Karpas-422 (cell line): Measurements from ENCODE around the gene ZCCHC7. TPM values are rescaled to one million over a fixed set of nuclear protein-coding genes. Genes with fewer than 3 reads are reported as not detected.
A peak's percentile ranks its signal among the peaks of the same experiment; 100 is the strongest.

Source experiments
- DNase-seq: peaks from one replicate; pipeline ENCODE4 v3.0.0-alpha.2; 2015
- H2AFZ ChIP-seq: fragments of 200-600 bp; sonication (generic); 2 replicates; pipeline ENCODE4 v1.6.1; 2014; ENCODE audit warnings: antibody characterized with exemption, low read length, mixed read lengths
- H3K27ac ChIP-seq: fragments of 200-600 bp; sonication (generic); 2 replicates; pipeline ENCODE4 v1.5.1; 2014; ENCODE audit warnings: mild to moderate bottlenecking, low read length, moderate library complexity
- H3K27me3 ChIP-seq: fragments of 200-600 bp; sonication (generic); 2 replicates; pipeline ENCODE4 v1.6.1; 2014; ENCODE audit warnings: low read length, mixed read lengths
- H3K36me3 ChIP-seq: fragments of 200-600 bp; sonication (generic); 2 replicates; pipeline ENCODE4 v1.6.1; 2014; ENCODE audit warnings: low read length, mixed read lengths; ENCODE audit not compliant: insufficient read depth
- H3K4me1 ChIP-seq: fragments of 200-600 bp; sonication (generic); 2 replicates; pipeline ENCODE4 v1.6.1; 2014; ENCODE audit warnings: mild to moderate bottlenecking, low read length, mixed read lengths
- H3K4me2 ChIP-seq: fragments of 200-600 bp; sonication (generic); 2 replicates; pipeline ENCODE4 v1.6.1; 2014; ENCODE audit warnings: low read length, low read depth, mild to moderate bottlenecking; ENCODE audit not compliant: poor library complexity, severe bottlenecking
- H3K4me3 ChIP-seq: fragments of 200-600 bp; sonication (generic); 2 replicates; pipeline ENCODE4 v1.5.1; 2014; ENCODE audit warnings: mild to moderate bottlenecking, antibody characterized with exemption, low read length, mixed read lengths
- H3K79me2 ChIP-seq: fragments of 200-600 bp; sonication (generic); 2 replicates; pipeline ENCODE4 v1.6.1; 2014; ENCODE audit warnings: mild to moderate bottlenecking, low read length, mixed read lengths
- H3K9ac ChIP-seq: fragments of 200-600 bp; sonication (generic); 2 replicates; pipeline ENCODE4 v1.6.0; 2014; ENCODE audit warnings: low read length
- H3K9me2 ChIP-seq: fragments of 200-600 bp; sonication (generic), shearing (Covaris generic); replicated peaks from 2 replicates; pipeline ENCODE4 v1.6.0; 2014; ENCODE audit warnings: mild to moderate bottlenecking, low read length, moderate library complexity; ENCODE audit not compliant: insufficient read depth
- H3K9me3 ChIP-seq: fragments of 300-700, 200-600 bp; sonication (generic); 2 replicates; pipeline ENCODE4 v1.6.1; 2014; ENCODE audit warnings: low read length, mixed read lengths
- H4K20me1 ChIP-seq: fragments of 200-600 bp; sonication (generic); 2 replicates; pipeline ENCODE4 v1.6.1; 2014; ENCODE audit warnings: mild to moderate bottlenecking, antibody characterized with exemption, low read length, low read depth; ENCODE audit not compliant: insufficient read depth
- total RNA-seq: library from RNA; depleted of rRNA; stranded (reverse); fragments of >200 nt; shearing (Covaris generic); gene quantifications from 2 replicates; pipeline ENCODE4 v1.2.3, GENCODE V29; 2014; ENCODE audit warnings: low replicate concordance

ZCCHC7 gene
- total RNA-seq, 1 experiment from 2014 or later, result 85.1 TPM

DNA sequence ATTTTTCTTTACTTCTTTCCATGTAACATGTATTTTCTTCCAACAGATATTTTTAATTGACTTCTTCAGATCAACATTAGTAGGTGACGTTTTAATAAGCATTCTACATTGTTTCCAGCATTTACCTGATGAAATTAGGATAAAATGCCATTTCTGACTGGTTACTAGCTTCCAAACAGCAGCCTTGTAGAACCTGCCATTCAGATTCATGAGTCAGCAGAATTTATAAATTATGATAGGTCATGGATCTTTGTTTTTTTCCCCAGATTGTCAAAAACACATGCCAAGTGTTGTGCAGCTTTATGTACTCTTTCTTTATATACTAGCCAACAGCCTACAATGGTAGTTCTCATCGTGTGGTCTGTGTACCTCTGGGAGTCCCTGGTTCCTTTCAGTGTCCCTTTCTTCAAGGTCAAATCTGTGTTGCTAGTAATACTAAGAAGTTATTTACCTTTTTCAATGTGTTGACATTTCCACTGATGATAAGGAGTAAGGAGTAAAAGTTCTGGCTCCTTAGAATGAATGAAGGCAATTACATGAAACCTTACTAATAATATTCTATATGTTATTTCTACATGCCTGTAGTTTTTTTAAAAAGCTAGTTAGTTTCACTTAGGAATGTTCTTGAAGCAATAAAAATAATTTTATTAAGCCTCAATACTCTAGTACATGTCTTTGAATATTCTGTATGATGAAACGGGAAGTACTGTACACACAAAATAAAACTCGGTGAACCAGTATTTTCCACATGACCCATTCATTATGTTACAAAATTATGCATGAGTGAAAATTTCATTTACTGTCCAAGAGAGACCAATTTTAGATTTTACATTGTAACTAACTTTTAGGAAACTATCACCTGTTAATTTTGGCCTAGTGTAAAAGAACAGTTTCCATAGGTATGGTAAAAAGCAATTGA lies 135.8 kb downstream of the ZCCHC7 start:
- Histone ChIP-seq H3K79me2 (peaks cover 82% of the 10 kb centered on the region), H3K27ac (peak overlapping the region; percentile 43), H3K4me2 (no peak overlapping the region)

DNA sequence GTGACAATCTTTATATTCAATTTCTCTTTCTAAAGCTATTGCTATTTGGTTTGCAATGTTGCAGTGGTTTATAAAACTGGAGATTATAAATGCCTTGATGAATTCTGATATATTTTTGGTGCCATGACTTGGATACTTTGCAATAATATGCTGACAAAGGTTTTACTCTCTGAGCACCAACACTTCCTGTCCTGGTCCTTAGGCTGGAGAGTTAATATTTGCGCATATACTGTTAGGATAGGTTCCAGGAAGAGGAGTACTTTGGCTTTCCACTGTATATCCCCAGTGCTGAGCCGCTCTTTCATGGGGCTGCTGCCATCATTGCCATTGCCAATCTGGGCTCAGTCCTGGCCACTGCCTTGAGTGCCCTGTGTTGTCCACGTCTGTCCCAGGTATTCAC lies 139.6 kb downstream of the ZCCHC7 start:
- Histone ChIP-seq H3K27ac (0 out of 2 replicates have a peak overlapping the region, but pooled peaks have one; percentile 19), H3K9me2 (no peaks in the 10 kb centered on the region), H3K4me2 (no peak overlapping the region), H3K9ac (no peak overlapping the region), H3K9me3 (no peaks in the 10 kb centered on the region), H3K79me2 (peaks cover 83% of the 10 kb centered on the region), H2AFZ (no peak overlapping the region), H3K27me3 (no peaks in the 10 kb centered on the region), H3K36me3 (peaks cover 20% of the 10 kb centered on the region; the same call in 1 of the 2 replicates), H3K4me1 (peaks cover 39% of the 10 kb centered on the region), H3K4me3 (no peak overlapping the region), H4K20me1 (no peaks in the 10 kb centered on the region)
- no peak for DNase-seq

More for the DNA sequence above, 135.8 kb downstream of the ZCCHC7 start:
- no peak overlapping the region for H2AFZ ChIP-seq
- peaks cover 24% of the 10 kb centered on the region for H3K4me1 ChIP-seq
- H3K9me2 ChIP-seq, result no peaks in the 10 kb centered on the region; the same call in 1 of the 2 replicates
- DNase-seq, result no peak
- no peaks in the 10 kb centered on the region for H4K20me1 ChIP-seq
- H3K27me3 ChIP-seq, result no peaks in the 10 kb centered on the region
- H3K9me3 ChIP-seq, result no peaks in the 10 kb centered on the region
- H3K4me3 ChIP-seq, result no peak overlapping the region
- H3K9ac ChIP-seq, result no peak overlapping the region
- peaks cover 51% of the 10 kb centered on the region for H3K36me3 ChIP-seq

DNA sequence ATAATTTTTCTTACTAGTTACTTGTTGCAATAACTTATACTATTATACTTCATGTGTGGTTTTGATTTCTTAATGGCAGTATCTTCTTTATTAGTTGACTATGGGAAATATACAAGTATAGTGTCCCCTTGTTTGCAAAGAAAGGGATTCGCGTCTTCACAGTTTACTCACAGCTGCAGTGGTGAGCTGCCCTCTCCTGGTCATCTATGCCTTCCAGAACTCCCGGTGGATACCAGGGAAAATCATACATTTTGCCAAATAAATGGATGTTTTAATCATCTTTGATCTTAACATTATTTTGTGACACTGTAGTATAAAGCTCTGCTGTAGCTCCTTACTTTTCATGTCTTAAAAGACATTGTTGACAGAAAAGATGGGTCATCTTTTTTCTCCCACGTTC lies 142.0 kb downstream of the ZCCHC7 start:
- H3K9me3 ChIP-seq, result no peaks in the 10 kb centered on the region
- H3K9ac ChIP-seq, result no peak overlapping the region
- no peaks in the 10 kb centered on the region for H3K27me3 ChIP-seq
- no peak overlapping the region for H2AFZ ChIP-seq
- no peaks in the 10 kb centered on the region for H3K9me2 ChIP-seq
- H3K27ac ChIP-seq, result peak overlapping the region; percentile 8; the same call in 1 of the 2 replicates
- H3K4me2 ChIP-seq, result no peak overlapping the region
- peaks cover 34% of the 10 kb centered on the region for H3K4me1 ChIP-seq
- H4K20me1 ChIP-seq, result no peaks in the 10 kb centered on the region
- DNase-seq, result no peak
- H3K79me2 ChIP-seq, result peaks cover 82% of the 10 kb centered on the region
- H3K4me3 ChIP-seq, result no peak overlapping the region
- H3K36me3 ChIP-seq, result no peaks in the 10 kb centered on the region

DNA sequence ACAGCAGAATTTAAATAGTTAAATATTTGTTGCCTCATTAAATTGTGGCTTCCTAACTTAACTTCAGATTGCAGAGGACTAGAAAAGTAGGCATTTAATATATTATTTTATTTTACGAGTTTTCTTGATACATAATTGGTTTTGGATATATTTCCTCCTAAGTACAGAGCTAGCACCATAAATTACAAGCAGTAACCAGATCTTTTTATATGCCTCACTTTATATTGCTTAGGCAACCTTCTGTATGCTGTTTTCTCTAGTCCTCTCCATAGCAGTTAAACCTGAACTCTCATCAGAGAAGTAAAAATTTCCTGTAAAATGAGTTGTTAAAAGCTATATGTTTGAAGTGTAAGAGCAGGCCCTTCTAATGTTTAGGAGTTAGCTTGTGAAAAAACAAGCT lies 144.2 kb downstream of the ZCCHC7 start:
- Histone ChIP-seq H3K9ac (no peak overlapping the region), H3K27ac (peak overlapping the region; percentile 46), H4K20me1 (no peaks in the 10 kb centered on the region), H3K4me1 (peaks cover 34% of the 10 kb centered on the region), H3K79me2 (peaks cover 85% of the 10 kb centered on the region), H3K4me2 (no peak overlapping the region), H3K4me3 (no peak overlapping the region), H3K9me3 (no peaks in the 10 kb centered on the region), H3K9me2 (no peaks in the 10 kb centered on the region), H3K36me3 (no peaks in the 10 kb centered on the region), H2AFZ (no peak overlapping the region), H3K27me3 (no peaks in the 10 kb centered on the region)
- DNase-seq, result no peak

DNA sequence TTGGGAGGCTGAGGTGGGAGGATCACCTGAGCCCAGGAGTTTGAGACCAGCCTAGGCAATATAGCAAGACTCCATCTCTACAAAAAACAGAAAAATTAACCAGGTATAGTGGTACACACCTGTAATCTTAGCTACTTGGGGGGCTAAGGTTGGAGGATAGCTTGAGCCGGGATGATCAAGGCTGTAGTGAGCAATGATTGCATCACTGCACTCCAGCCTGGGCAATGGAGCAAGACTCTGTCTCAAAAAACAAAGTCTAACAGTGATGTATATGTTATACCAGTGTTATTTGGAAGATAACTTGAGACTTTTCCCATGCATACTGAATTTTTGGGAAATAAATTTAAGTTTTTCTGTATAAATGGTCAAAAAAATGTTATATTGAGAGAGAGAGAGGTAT lies 146.3 kb downstream of the ZCCHC7 start:
- no peaks in the 10 kb centered on the region for H3K9me3 ChIP-seq
- no peak overlapping the region for H2AFZ ChIP-seq
- peaks cover 82% of the 10 kb centered on the region for H3K79me2 ChIP-seq
- H3K4me3 ChIP-seq, result no peak overlapping the region
- H3K4me2 ChIP-seq, result no peak overlapping the region
- 0 out of 2 replicates have a peak, but pooled peaks cover 9% of the 10 kb centered on the region for H3K36me3 ChIP-seq
- 0 out of 2 replicates have a peak overlapping the region, but pooled peaks have one; percentile 32 for H3K27ac ChIP-seq
- H3K9ac ChIP-seq, result no peak overlapping the region
- no peaks in the 10 kb centered on the region for H3K9me2 ChIP-seq
- DNase-seq, result no peak
- no peaks in the 10 kb centered on the region for H4K20me1 ChIP-seq
- peaks cover 27% of the 10 kb centered on the region for H3K4me1 ChIP-seq
- no peaks in the 10 kb centered on the region for H3K27me3 ChIP-seq

DNA sequence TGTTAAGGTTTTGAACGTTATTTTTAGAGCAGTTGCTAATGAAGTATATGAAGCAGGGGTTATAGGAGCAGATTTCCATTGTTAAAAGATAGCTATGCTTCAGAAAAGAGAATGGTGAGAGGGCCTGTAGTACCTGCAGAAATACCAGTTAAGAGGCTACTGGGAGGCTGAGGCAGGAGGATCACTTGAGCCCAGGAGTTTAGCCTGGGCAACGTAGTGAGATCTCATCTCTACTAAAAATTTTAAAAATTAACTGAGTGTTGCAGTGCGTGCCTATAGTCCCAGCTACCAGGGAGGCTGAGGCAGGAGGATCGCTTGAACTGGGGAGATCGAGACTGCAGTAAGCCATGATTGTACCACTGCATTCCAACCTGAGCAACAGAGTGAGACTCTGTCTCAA lies 148.8 kb downstream of the ZCCHC7 start:
- no peak overlapping the region for H3K4me3 ChIP-seq
- no peak overlapping the region for H3K27ac ChIP-seq
- H3K79me2 ChIP-seq, result peaks cover 80% of the 10 kb centered on the region
- no peaks in the 10 kb centered on the region; the same call in 1 of the 2 replicates for H3K9me3 ChIP-seq
- H3K4me1 ChIP-seq, result peaks cover 17% of the 10 kb centered on the region
- H4K20me1 ChIP-seq, result no peaks in the 10 kb centered on the region
- H3K9ac ChIP-seq, result no peak overlapping the region
- no peak overlapping the region for H3K4me2 ChIP-seq
- no peaks in the 10 kb centered on the region for H3K9me2 ChIP-seq
- peaks cover 25% of the 10 kb centered on the region for H3K36me3 ChIP-seq
- no peak overlapping the region for H2AFZ ChIP-seq
- no peak for DNase-seq
- no peaks in the 10 kb centered on the region for H3K27me3 ChIP-seq

DNA sequence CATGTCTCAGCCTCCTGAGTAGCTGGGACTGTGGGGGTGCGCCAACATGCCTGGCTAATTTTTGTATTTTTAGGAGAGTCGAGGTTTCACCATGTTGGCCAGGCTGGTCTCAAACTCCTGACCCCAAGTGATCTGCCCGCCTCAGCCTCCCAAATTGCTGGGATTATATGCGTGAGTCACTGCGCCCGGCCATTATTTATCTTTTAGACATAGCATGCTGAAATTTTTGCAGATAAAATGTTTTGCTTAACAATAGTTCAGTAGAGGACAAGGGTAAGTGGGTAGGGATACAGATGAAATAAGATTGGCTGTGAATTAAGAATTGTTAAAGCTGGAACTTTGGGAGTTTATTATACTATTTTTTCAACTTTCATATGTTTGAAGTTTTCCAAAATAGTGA lies 151.3 kb downstream of the ZCCHC7 start:
- Histone ChIP-seq H2AFZ (no peak overlapping the region), H3K9ac (no peak overlapping the region), H3K9me3 (no peaks in the 10 kb centered on the region; the same call in 1 of the 2 replicates), H4K20me1 (no peaks in the 10 kb centered on the region), H3K4me2 (no peak overlapping the region), H3K9me2 (no peaks in the 10 kb centered on the region), H3K4me3 (no peak overlapping the region), H3K27ac (no peak overlapping the region), H3K36me3 (peaks cover 37% of the 10 kb centered on the region), H3K79me2 (peaks cover 81% of the 10 kb centered on the region), H3K4me1 (no peaks in the 10 kb centered on the region), H3K27me3 (no peaks in the 10 kb centered on the region)
- no peak for DNase-seq

DNA sequence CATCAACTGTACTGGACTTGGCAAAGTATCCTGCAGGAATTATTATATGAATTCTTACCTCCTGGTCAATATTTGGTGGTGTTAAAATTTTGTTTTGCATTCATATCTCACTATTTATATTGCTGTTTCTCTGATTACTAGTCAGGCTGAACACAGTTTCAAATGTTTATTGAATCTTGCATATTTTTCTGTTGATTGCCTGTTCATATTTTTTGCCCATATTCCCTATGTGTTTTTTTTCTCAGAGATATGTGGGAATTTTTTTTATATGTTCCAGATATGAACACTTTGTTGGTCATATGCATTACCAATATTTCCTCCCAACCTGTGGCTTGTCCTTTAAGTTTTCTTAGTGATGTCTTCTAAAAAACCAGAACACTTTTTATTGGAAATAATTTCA lies 153.2 kb downstream of the ZCCHC7 start:
- Histone ChIP-seq H3K27ac (no peak overlapping the region), H4K20me1 (no peaks in the 10 kb centered on the region), H3K36me3 (peaks cover 44% of the 10 kb centered on the region), H3K4me3 (no peak overlapping the region), H3K9me3 (no peaks in the 10 kb centered on the region; the same call in 1 of the 2 replicates), H3K9ac (no peak overlapping the region), H3K4me1 (no peaks in the 10 kb centered on the region), H3K4me2 (no peak overlapping the region), H3K79me2 (peaks cover 84% of the 10 kb centered on the region), H2AFZ (no peak overlapping the region), H3K9me2 (no peaks in the 10 kb centered on the region), H3K27me3 (no peaks in the 10 kb centered on the region)
- no peak for DNase-seq
